GM10266 (cell line): Measurements from ENCODE around the gene MED13.

ENCODE experiments used
- DNase-seq: peaks from one replicate; pipeline ENCODE4 v3.0.0; 2012; ENCODE audit errors: extremely low spot score
- TF ChIP-seq, protein P1 (sequence below): IDR thresholded peaks from 2 replicates; pipeline ENCODE4 v1.5.1; 2012; ENCODE audit warnings: mild to moderate bottlenecking, low read depth; ENCODE audit not compliant: control insufficient read depth, insufficient read depth; ENCODE audit errors: missing control alignments

Gene MED13

DNA sequence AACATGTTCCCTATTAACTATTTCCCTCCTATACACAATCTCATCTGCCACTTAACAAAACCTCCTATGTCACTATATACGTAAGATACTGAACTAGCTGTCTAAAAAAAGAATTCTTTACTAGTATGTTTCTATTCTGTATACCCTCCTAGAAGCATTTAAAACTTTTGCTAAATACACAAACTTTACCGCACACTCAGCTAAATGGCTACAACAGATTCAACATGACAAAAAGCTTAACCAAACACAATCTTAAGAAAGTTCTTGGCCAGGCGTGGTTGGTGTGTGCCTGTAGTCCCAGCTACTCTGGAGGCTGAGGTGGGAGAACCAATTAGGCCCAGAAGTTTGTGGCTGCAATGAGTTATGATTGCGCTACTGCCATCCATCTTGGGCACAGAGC is 20.0 kb downstream of the MED13 start:
- no peak for DNase-seq
- TF ChIP-seq, protein P1, sequence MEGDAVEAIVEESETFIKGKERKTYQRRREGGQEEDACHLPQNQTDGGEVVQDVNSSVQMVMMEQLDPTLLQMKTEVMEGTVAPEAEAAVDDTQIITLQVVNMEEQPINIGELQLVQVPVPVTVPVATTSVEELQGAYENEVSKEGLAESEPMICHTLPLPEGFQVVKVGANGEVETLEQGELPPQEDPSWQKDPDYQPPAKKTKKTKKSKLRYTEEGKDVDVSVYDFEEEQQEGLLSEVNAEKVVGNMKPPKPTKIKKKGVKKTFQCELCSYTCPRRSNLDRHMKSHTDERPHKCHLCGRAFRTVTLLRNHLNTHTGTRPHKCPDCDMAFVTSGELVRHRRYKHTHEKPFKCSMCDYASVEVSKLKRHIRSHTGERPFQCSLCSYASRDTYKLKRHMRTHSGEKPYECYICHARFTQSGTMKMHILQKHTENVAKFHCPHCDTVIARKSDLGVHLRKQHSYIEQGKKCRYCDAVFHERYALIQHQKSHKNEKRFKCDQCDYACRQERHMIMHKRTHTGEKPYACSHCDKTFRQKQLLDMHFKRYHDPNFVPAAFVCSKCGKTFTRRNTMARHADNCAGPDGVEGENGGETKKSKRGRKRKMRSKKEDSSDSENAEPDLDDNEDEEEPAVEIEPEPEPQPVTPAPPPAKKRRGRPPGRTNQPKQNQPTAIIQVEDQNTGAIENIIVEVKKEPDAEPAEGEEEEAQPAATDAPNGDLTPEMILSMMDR = no peak

- no peak for DNase-seq
- TF ChIP-seq, protein P1 = no peak
Observed at GRCh38 chr17:62043602-62044001, 21.5 kb downstream of the MED13 start.

GRCh38 chr17:62043140-62043539 is 21.9 kb downstream of the MED13 start:
- TF ChIP-seq, protein P1 = no peak

DNA sequence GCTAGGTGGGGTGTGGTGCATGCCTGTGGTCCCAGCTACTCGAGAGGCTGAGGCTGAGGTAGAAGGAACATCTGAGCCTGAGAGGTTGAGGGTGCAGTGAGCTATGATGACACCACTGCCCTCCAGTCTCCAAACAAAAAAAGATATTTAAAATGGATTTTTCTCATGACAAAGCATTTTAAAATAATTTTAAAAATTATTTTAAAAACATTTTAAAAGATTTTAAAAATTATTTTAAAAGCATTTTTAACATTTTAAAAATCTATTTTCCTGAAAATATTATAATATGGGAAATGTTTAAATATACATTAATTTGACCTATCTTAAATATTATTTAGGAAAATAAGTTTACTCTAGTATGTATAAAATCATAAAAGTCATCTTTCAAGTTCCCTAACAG is 26.8 kb downstream of the MED13 start:
- DNase-seq = no peak
- TF ChIP-seq, protein P1 = no peak

More at GRCh38 chr17:62043140-62043539, 21.9 kb downstream of the MED13 start:
- DNase-seq = no peak

DNA sequence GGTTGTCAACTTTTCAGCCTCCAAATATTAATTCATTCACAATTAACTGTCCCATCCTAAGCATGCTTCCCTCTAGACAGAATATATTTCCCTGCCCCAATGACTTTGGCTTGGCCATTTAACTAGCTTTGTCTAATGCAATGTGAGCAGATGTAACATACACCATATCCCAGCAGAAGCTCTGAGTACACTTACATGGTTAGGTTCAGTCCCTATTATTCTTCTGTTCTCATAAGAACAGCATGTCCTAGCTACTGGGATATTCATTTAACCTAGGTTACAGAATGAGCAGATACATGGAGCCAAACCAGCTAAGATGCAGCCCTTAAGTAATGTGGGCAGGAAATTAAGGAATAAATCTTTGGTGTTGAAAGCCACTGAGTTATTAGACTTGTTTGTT is 31.8 kb downstream of the MED13 start:
- no peak for DNase-seq
- TF ChIP-seq, protein P1 = no peak

- TF ChIP-seq, protein P1 = no peak
- DNase-seq = no peak
Observed at GRCh38 chr17:62032480-62032879, 32.6 kb downstream of the MED13 start.

- TF ChIP-seq, protein P1 = no peak
- no peak for DNase-seq
Observed at GRCh38 chr17:62030264-62030663, 34.8 kb downstream of the MED13 start.
